OCI-LY3 (cell line): Measurements from ENCODE around the gene B4GALT3.

Source experiments
- CTCF ChIP-seq: fragments of 200-600, 300-600 bp; sonication (generic); IDR thresholded peaks from 2 replicates; pipeline ENCODE4 v1.5.1; 2014; ENCODE audit warnings: antibody characterized with exemption, low read length, low read depth
- EZH2phosphoT487 ChIP-seq: fragments of 200-600 bp; shearing (Covaris generic); IDR thresholded peaks from 2 replicates; pipeline ENCODE4 v1.6.1; 2018; ENCODE audit warnings: antibody characterized with exemption, mixed run types, low read depth

GRCh38 chr1:161220002-161220401, 42.7 kb upstream of the B4GALT3 start:
- TF ChIP-seq CTCF, result no peak
- TF ChIP-seq EZH2phosphoT487, result no peak
